Adrenal gland (tissue), 5 donors: ENCODE data around the gene SMURF2.

Source experiments
- POLR2A ChIP-seq, 2 donors: fragments of 450-650 bp; IDR thresholded peaks; one replicate each; pipeline ENCODE4 v1.6.1; 2017; ENCODE audit warnings: antibody characterized with exemption in 2 of 2, mild to moderate bottlenecking in 2 of 2, moderate library complexity in 1 of 2
- TF ChIP-seq, protein P1 (sequence below), 6 experiments: fragments of 450-650 bp in 4 of 6; fragments of 200-600 bp in 2 of 6; sonication (generic) in 1 of 6; IDR thresholded peaks; 1 replicate in 5 of 6; 2 replicates in 1 of 6; pipeline versions ENCODE4 v1.5.1 to v1.8.0; 2016 to 2021; ENCODE audit warnings: antibody characterized with exemption in 6 of 6, mild to moderate bottlenecking in 2 of 6, moderate library complexity in 1 of 6
- donor health status: DM: no; HTN: no; CAD: no.

DNA sequence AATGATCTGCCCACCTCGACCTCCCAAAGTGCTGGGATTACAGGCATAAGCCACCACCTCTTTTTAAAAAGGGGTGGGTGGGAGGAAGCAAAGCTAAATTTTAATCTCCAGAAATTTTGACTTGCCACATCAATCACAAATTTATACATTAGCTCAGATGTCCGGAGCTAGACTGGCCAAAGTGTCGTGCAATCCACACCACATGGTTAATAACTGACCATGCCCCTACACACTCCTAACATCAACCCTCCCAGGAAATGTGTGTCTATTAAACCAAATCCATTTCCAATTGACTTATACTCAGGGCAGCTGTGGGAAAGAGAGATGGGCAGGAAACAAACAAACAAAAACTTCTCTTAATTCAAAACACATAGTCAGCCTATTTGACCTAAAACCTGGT is 29.9 kb downstream of the SMURF2 start:
- TF ChIP-seq, protein P1, sequence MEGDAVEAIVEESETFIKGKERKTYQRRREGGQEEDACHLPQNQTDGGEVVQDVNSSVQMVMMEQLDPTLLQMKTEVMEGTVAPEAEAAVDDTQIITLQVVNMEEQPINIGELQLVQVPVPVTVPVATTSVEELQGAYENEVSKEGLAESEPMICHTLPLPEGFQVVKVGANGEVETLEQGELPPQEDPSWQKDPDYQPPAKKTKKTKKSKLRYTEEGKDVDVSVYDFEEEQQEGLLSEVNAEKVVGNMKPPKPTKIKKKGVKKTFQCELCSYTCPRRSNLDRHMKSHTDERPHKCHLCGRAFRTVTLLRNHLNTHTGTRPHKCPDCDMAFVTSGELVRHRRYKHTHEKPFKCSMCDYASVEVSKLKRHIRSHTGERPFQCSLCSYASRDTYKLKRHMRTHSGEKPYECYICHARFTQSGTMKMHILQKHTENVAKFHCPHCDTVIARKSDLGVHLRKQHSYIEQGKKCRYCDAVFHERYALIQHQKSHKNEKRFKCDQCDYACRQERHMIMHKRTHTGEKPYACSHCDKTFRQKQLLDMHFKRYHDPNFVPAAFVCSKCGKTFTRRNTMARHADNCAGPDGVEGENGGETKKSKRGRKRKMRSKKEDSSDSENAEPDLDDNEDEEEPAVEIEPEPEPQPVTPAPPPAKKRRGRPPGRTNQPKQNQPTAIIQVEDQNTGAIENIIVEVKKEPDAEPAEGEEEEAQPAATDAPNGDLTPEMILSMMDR (IDR thresholded peaks at IDR 0.05): no peak
- TF ChIP-seq POLR2A (IDR thresholded peaks at IDR 0.05): no peak
